Mesenchymal stem cell (in vitro differentiated cells and primary cell): Measurements from ENCODE around the gene TNFRSF6B.

Experiments
- DNase-seq: peaks from one replicate; pipeline ENCODE4 v3.0.0-alpha.2; 2013
- H2AFZ ChIP-seq: one replicate; pipeline ENCODE4 v1.6.1; 2013; ENCODE audit warnings: low read depth, mild to moderate bottlenecking, control low read depth, inconsistent platforms, low read length, moderate library complexity
- H2AK5ac ChIP-seq: 2 replicates; pipeline ENCODE4 v1.6.1; 2013; ENCODE audit warnings: low read length, moderate library complexity, mild to moderate bottlenecking, inconsistent platforms; ENCODE audit not compliant: severe bottlenecking
- H2BK120ac ChIP-seq: one replicate; pipeline ENCODE4 v1.6.1; 2013; ENCODE audit warnings: low read depth, mild to moderate bottlenecking, inconsistent platforms, low read length, moderate library complexity
- H2BK12ac ChIP-seq, 2 experiments: one replicate each; pipeline ENCODE4 v1.6.1; 2013; ENCODE audit warnings: inconsistent platforms in 2 of 2, low read length in 2 of 2, mild to moderate bottlenecking in 2 of 2, moderate library complexity in 2 of 2, control low read depth in 1 of 2
- H2BK15ac ChIP-seq: one replicate; pipeline ENCODE4 v1.6.1; 2013; ENCODE audit warnings: mild to moderate bottlenecking, low read depth, inconsistent platforms; ENCODE audit not compliant: poor library complexity, severe bottlenecking
- H2BK5ac ChIP-seq: 2 replicates; pipeline ENCODE4 v1.6.1; 2013; ENCODE audit warnings: low read depth, mild to moderate bottlenecking, low read length, control low read depth, inconsistent platforms; ENCODE audit not compliant: poor library complexity, severe bottlenecking
- H3K14ac ChIP-seq, 2 experiments: one replicate each; pipeline ENCODE4 v1.6.1; 2013; ENCODE audit warnings: inconsistent platforms in 2 of 2, low read length in 2 of 2, control low read depth in 1 of 2, mild to moderate bottlenecking in 1 of 2, moderate library complexity in 1 of 2
- H3K18ac ChIP-seq, 2 experiments: one replicate each; pipeline ENCODE4 v1.6.1; 2013; ENCODE audit warnings: inconsistent platforms in 2 of 2, low read length in 2 of 2, control low read depth in 1 of 2, low read depth in 1 of 2, mild to moderate bottlenecking in 1 of 2
- H3K23ac ChIP-seq, 2 experiments: one replicate each; pipeline ENCODE4 v1.6.1; 2013; ENCODE audit warnings: inconsistent platforms in 2 of 2, low read length in 2 of 2, mild to moderate bottlenecking in 2 of 2, moderate library complexity in 2 of 2, control low read depth in 1 of 2
- H3K27ac ChIP-seq: 2 replicates; pipeline ENCODE4 v1.5.1; 2013; ENCODE audit warnings: mild to moderate bottlenecking, moderate library complexity, low read length, control low read depth, inconsistent platforms; ENCODE audit not compliant: poor library complexity, severe bottlenecking
- H3K27me3 ChIP-seq, 2 experiments: 2 replicates each; pipeline versions ENCODE4 v1.6.1 to v1.7.0; 2013; ENCODE audit warnings: low read length in 2 of 2, mild to moderate bottlenecking in 2 of 2, moderate library complexity in 2 of 2, control low read depth in 1 of 2, inconsistent platforms in 1 of 2; ENCODE audit not compliant: control insufficient read depth in 1 of 2, insufficient read depth in 1 of 2
- H3K36me3 ChIP-seq, 2 experiments: 2 replicates each; pipeline versions ENCODE4 v1.6.1 to v1.7.0; 2013; ENCODE audit warnings: low read length in 2 of 2, control low read depth in 1 of 2, inconsistent platforms in 1 of 2, low read depth in 1 of 2, mild to moderate bottlenecking in 1 of 2; ENCODE audit not compliant: insufficient read depth in 2 of 2, control insufficient read depth in 1 of 2
- H3K4ac ChIP-seq, 2 experiments: one replicate each; pipeline ENCODE4 v1.6.1; 2013; ENCODE audit warnings: inconsistent platforms in 2 of 2, low read length in 2 of 2, mild to moderate bottlenecking in 2 of 2, moderate library complexity in 2 of 2, control low read depth in 1 of 2, low read depth in 1 of 2
- H3K4me1 ChIP-seq: 2 replicates; pipeline ENCODE4 v1.6.1; 2013; ENCODE audit warnings: low read depth, low read length, control low read depth; ENCODE audit not compliant: control insufficient read depth, insufficient read depth
- H3K4me2 ChIP-seq: 2 replicates; pipeline ENCODE4 v1.6.1; 2013; ENCODE audit warnings: low read length, mild to moderate bottlenecking, inconsistent platforms; ENCODE audit not compliant: poor library complexity, severe bottlenecking
- H3K4me3 ChIP-seq, 2 experiments: 2 replicates each; pipeline versions ENCODE4 v1.5.1 to v1.7.0; 2013; ENCODE audit warnings: low read length in 2 of 2, mild to moderate bottlenecking in 2 of 2, control low read depth in 1 of 2, low read depth in 1 of 2; ENCODE audit not compliant: insufficient read depth in 1 of 2
- H3K79me1 ChIP-seq: replicated peaks from 2 replicates; pipeline ENCODE4 v1.6.1; 2013; ENCODE audit warnings: mild to moderate bottlenecking, control low read depth, low read length, inconsistent platforms; ENCODE audit not compliant: poor library complexity, severe bottlenecking
- H3K9ac ChIP-seq: 2 replicates; pipeline ENCODE4 v1.7.0; 2013; ENCODE audit warnings: mild to moderate bottlenecking, low read length, moderate library complexity
- H3K9me3 ChIP-seq: 2 replicates; pipeline ENCODE4 v1.7.0; 2013; ENCODE audit warnings: mild to moderate bottlenecking, low read length; ENCODE audit not compliant: control insufficient read depth
- H4K8ac ChIP-seq: one replicate; pipeline ENCODE4 v1.6.1; 2013; ENCODE audit warnings: inconsistent platforms, mild to moderate bottlenecking, low read length, moderate library complexity
- H4K91ac ChIP-seq: one replicate; pipeline ENCODE4 v1.6.1; 2013; ENCODE audit warnings: mild to moderate bottlenecking, low read length, inconsistent platforms
- WGBS: methylation state at CpG from one replicate; pipeline ENCODE4 v1.1.7; 2013; ENCODE audit warnings: mixed read lengths; 5-methylcytosine and 5-hydroxymethylcytosine counted together

Gene TNFRSF6B

DNA sequence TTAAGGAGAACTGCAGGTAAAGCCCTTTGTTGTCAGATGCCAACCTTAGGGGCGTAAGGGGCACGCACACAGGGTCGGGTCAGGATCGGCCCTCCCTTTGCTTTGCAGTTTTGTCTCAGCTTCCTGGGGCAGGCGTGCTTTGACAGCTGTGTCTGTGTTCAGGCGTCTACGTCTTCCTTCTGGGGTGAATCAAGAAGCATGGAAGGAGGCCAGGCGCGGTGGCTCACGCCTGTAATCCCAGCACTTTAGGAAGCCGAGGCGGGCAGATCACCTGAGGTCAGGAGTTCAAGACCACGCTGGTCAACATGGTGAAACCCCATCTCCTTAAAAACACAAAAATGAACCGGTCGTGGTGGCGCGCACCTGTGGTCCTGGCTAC, 12.7 kb downstream of the TNFRSF6B start:
- over 99% methylated on average over 15 of the region's 17 CpGs for WGBS
- H3K14ac ChIP-seq = no peak overlapping the region
- H3K4me1 ChIP-seq = peaks cover 29% of the 10 kb centered on the region
- no peak for DNase-seq
- H3K9me3 ChIP-seq = peaks cover 5% of the 10 kb centered on the region
- H2BK120ac ChIP-seq = no peak overlapping the region
- no peak overlapping the region for H2AK5ac ChIP-seq
- H3K27ac ChIP-seq = no peak overlapping the region
- no peaks in the 10 kb centered on the region for H3K27me3 ChIP-seq
- H2BK5ac ChIP-seq = no peak overlapping the region
- no peak overlapping the region for H2BK15ac ChIP-seq
- no peak overlapping the region for H4K8ac ChIP-seq
- peaks cover 60 to 73% of the 10 kb centered on the region in 2 experiments for H3K36me3 ChIP-seq
- no peak overlapping the region for H3K23ac ChIP-seq
- no peak overlapping the region for H2BK12ac ChIP-seq
- peaks cover 9% of the 10 kb centered on the region for H3K79me1 ChIP-seq
- H3K9ac ChIP-seq = peak overlapping the region; percentile 93
- H3K4ac ChIP-seq = no peak overlapping the region
- no peak overlapping the region for H4K91ac ChIP-seq
- peak overlapping the region; percentile 90 to 96 for H3K4me3 ChIP-seq
- no peak overlapping the region for H3K18ac ChIP-seq
- H2AFZ ChIP-seq = no peak overlapping the region
- H3K4me2 ChIP-seq = peak overlapping the region; percentile 46

DNA sequence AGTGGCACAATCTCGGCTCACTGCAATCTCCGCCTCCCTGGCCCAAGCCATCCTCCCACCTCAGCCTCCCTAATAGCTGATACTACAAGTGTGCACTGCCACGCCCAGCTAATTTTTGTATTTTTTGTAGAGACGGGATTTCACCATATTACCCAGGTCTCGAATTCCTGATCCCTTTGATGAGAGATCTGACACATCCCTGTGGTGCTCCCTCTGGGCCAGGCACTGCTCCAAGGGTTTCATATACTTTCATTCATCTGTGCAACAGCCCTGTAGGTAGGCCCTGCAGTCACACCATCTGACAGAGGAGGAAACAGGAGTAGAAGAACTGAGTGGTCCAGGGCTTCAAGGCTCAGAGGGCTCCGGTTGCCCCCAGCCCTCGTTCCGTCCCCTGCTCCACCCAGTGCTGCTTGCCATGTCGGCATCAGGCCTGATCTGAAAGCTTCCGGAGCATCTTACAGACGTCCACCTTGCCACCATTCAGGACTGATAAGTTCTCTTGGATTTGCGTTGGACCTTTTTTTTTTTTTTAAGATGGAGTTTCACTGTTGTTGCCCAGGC, 14.7 kb downstream of the TNFRSF6B start:
- H3K79me1 ChIP-seq = peaks cover 3% of the 10 kb centered on the region
- peaks cover 52 to 71% of the 10 kb centered on the region in 2 experiments for H3K36me3 ChIP-seq
- H4K91ac ChIP-seq = no peak overlapping the region
- H2BK5ac ChIP-seq = no peak overlapping the region
- peaks cover 23% of the 10 kb centered on the region for H3K9me3 ChIP-seq
- H2AFZ ChIP-seq = no peak overlapping the region
- no peak overlapping the region for H3K4me3 ChIP-seq
- H3K9ac ChIP-seq = no peak overlapping the region
- no peak overlapping the region for H3K14ac ChIP-seq
- no peak overlapping the region for H3K18ac ChIP-seq
- 87% methylated on average over 12 of the region's 12 CpGs for WGBS
- H2BK120ac ChIP-seq = no peak overlapping the region
- no peak overlapping the region for H4K8ac ChIP-seq
- H3K4me1 ChIP-seq = peaks cover 18% of the 10 kb centered on the region
- H2BK12ac ChIP-seq = no peak overlapping the region
- DNase-seq = no peak
- no peaks in the 10 kb centered on the region for H3K27me3 ChIP-seq
- H3K27ac ChIP-seq = no peak overlapping the region
- H3K4me2 ChIP-seq = no peak overlapping the region
- H2AK5ac ChIP-seq = no peak overlapping the region
- H2BK15ac ChIP-seq = no peak overlapping the region
- H3K23ac ChIP-seq = no peak overlapping the region
- no peak overlapping the region for H3K4ac ChIP-seq

DNA sequence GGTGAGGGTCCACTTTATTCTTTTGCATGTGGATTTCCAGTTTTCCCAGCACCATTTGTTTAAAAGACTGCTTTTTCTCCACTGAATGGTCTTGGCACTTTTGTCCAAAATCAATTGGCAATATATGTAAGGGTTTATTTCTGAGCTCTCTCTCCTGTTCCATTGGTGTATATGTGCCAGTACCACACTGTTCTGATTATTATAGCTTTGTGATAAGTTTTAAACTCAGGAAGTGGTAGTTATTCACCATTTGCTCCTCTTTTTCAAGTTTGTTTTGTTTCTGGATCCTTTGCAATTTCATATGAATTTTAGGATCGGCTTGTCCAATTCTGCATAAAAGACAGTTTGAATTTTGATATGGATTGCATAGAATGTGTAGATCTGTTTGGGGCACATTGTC, 15.7 kb downstream of the TNFRSF6B start:
- WGBS = 100% methylated on average over 1 of the region's 1 CpG
- Histone ChIP-seq H3K9ac (no peak overlapping the region), H3K9me3 (peaks cover 25% of the 10 kb centered on the region), H2BK15ac (no peak overlapping the region), H2BK12ac (no peak overlapping the region), H3K23ac (no peak overlapping the region), H3K4ac (no peak overlapping the region), H2BK120ac (no peak overlapping the region), H3K4me2 (no peak overlapping the region), H2AK5ac (no peak overlapping the region), H3K36me3 (peaks cover 55 to 72% of the 10 kb centered on the region in 2 experiments), H3K4me1 (peaks cover 11% of the 10 kb centered on the region), H2BK5ac (no peak overlapping the region), H3K79me1 (peaks cover 6% of the 10 kb centered on the region), H3K14ac (no peak overlapping the region), H3K18ac (no peak overlapping the region), H4K91ac (no peak overlapping the region), H3K27ac (no peak overlapping the region), H3K27me3 (no peaks in the 10 kb centered on the region), H2AFZ (no peak overlapping the region), H4K8ac (no peak overlapping the region), H3K4me3 (no peak overlapping the region)
- no peak for DNase-seq

DNA sequence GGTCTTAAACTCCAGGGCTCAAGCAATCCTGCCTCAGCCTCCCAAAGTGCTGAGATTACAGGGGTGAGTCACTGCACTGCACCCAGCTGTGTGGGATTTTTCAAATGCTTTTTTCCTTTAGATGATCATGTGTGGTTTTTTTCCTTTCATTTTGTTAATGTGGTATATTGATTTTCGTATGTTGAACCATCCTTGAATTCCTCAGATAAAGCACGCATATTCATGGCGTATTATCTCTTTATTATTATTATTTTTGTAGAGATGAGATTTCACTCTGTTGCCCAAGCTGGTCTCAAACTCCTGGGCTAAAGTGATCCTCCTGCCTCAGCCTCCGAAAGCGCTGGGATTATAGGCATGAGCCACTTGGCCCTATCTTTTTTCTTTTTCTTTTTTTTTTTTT, 18.4 kb downstream of the TNFRSF6B start:
- Histone ChIP-seq H3K9me3 (peaks cover 32% of the 10 kb centered on the region), H3K27me3 (no peaks in the 10 kb centered on the region), H2BK12ac (no peak overlapping the region), H3K27ac (no peak overlapping the region), H2AK5ac (no peak overlapping the region), H3K4ac (no peak overlapping the region), H3K18ac (no peak overlapping the region), H3K4me3 (no peak overlapping the region), H3K23ac (no peak overlapping the region), H3K14ac (no peak overlapping the region), H2BK120ac (no peak overlapping the region), H3K4me2 (no peak overlapping the region), H3K4me1 (no peaks in the 10 kb centered on the region), H2BK5ac (no peak overlapping the region), H2BK15ac (no peak overlapping the region), H4K8ac (no peak overlapping the region), H3K9ac (no peak overlapping the region), H4K91ac (no peak overlapping the region), H3K79me1 (peaks cover 12% of the 10 kb centered on the region), H2AFZ (no peak overlapping the region), H3K36me3 (peaks cover 62 to 83% of the 10 kb centered on the region in 2 experiments)
- WGBS = 100% methylated on average over 2 of the region's 5 CpGs
- DNase-seq = no peak
